GM19395 (cell line): ENCODE results near the gene GRIFIN.

Source experiments
- ATAC-seq: cut with Tn5 transposase; IDR thresholded peaks from one replicate; pipeline ENCODE4 v1.9.1; 2021; ENCODE audit warnings: mild to moderate bottlenecking, moderate library complexity; ENCODE audit not compliant: unreplicated experiment

Gene GRIFIN

DNA sequence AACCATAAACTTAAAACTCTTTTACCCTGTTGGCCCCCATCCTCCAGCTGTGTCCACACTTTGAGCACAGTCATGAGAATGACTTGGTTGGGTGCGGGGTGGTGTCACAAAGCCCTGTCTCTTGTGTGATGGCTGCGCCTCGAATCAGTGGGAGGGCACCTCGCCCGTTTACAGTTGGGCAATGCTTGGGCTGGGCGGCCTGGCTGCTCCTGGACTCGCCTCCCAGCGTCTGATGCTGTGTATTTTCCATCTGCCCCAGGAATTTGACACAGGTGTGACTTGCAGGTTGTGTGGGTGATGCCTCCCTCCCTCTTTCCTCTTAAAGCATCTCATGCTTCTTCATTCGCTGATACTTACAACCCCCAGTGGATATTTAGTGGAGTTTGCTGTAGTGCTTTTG lies 39.1 kb downstream of the GRIFIN start:
- ATAC-seq: no peak

DNA sequence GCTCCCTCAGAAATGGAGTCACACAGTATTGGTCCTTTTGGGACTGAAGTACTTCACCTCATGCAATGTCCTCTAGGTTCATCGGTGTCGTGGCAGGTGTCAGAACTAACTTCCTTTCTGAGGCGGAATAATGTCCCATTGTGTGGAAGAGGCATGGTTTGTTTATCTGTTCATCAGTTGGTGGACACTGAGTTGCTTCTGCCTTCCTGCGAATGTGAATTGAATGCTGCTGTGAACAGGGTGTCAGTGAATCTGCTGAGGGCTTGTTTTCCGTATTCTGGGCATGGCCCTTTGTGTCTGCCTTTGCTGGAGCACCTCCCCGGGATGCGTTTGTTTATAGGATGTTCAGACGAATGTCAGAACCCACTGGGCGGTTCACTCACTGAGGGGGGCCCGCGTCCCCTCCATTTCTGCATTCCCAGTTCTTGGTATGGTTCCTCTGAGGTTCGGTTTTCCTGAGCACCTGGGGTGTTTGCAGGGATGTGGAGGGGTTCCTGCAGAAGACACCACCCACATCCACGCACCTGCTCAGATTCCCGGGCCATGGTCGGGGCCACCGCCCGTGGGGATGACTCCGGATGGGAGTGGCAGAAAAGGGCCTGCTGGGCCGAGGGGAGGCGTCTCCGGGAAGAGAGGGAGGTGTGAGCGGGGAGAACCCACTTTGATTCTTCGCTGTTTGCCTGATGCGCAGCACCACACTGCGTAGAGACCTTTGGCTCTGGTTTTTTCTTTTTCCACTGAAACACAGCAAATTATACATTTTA lies 39.7 kb downstream of the GRIFIN start:
- ATAC-seq: no peak

DNA sequence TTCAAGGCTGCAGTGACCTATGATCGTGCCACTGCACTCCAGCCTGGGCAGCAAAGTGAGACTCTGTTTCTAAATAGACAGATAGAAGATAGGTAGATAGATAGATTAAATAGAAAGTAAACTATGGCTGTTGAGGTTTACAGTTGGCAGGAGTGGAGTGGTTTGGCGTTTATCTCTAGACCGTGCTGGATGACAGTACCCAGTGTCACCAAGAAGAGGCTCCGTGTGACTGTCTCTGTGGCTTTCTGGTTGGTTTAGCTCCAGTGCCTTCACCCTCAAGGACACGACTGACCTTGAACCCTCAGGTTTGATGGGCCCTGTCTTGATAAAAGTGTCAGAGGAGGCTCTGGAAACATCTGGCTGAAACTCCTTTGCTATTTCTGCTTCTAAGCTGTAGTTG lies 41.1 kb downstream of the GRIFIN start:
- no peak for ATAC-seq

DNA sequence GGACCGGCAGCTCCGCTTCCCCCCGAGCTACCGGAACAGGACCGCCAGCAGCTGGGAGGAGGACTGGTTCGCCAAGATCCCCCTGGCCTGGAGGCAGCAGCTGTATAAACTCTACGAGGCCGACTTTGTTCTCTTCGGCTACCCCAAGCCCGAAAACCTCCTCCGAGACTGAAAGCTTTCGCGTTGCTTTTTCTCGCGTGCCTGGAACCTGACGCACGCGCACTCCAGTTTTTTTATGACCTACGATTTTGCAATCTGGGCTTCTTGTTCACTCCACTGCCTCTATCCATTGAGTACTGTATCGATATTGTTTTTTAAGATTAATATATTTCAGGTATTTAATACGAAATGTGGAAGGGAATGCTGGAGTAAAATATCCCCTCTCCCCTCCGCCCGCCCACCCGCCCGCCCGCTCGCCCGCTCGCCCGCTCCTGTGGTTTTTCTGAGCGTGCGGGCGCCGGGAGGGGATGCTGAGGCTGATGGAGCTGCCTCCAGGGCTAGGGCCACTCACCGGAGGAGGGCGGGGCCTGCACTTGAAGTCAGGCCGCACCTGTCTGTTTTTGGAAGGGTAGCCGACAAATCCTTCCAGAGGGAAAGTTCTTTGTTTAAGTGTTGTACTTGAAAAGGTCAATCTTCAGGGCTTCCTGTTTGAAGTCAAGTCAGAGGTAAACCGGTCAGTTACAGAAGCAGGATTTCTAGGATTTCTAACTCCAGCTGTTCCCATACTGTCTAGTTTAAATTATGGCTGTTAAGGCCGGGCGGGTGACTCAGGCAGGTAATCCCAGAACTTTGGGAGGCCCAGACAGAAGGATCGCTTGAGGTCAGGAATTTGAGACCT lies 42.3 kb downstream of the GRIFIN start:
- ATAC-seq: no peak

DNA sequence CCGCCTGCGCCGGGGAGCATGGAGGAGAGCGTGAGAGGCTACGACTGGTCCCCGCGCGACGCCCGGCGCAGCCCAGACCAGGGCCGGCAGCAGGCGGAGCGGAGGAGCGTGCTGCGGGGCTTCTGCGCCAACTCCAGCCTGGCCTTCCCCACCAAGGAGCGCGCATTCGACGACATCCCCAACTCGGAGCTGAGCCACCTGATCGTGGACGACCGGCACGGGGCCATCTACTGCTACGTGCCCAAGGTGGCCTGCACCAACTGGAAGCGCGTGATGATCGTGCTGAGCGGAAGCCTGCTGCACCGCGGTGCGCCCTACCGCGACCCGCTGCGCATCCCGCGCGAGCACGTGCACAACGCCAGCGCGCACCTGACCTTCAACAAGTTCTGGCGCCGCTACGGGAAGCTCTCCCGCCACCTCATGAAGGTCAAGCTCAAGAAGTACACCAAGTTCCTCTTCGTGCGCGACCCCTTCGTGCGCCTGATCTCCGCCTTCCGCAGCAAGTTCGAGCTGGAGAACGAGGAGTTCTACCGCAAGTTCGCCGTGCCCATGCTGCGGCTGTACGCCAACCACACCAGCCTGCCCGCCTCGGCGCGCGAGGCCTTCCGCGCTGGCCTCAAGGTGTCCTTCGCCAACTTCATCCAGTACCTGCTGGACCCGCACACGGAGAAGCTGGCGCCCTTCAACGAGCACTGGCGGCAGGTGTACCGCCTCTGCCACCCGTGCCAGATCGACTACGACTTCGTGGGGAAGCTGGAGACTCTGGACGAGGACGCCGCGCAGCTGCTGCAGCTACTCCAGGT lies 43.1 kb downstream of the GRIFIN start:
- no peak for ATAC-seq

DNA sequence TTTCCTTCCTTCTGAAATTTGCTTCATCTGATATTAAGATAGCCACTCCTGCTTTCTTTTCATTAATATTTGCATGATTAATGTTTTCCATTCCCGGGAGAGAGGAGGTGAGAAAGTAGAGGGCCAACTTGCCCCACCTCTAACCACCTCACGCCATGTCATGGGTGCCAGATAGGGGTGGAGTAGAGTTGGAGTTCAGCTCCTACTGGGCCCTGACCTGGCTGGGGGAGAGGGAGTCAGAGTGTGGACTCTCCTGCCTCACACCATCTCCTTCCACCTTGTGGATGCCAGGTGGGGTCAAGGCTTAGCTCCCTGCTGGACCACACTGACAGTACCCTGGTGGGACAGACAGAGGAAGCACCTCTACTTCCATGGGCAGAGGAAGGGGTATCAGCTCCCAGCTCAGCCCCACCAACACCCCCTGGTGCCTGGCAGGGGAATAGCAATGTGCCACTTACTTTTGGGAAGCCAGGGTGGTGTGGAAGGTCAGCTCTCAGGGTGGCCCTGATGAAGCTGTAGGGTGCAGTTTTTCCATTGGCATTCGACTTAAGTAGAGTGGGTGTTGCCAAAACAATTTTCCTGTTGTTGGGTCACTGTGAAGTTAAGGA lies 44.8 kb downstream of the GRIFIN start:
- ATAC-seq: no peak

DNA sequence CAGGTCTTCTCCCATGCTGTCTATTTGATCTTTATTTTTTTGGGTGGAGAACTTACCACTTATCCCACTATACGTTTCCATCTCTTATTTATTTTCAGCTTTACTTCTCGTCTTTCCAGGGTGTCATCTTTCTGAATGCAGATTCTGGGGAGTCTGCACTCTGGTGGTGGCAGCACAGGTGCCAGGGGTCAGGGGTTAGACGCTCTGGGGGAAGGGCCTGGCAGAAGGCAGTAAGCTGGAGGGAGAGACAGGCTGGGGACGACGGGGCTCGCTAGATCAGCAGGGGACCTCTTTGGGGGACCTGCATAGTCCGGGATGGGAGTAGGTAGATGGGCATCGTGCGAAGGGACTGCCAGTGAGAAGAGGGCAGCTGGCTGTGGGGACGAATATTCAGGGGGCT lies 50.4 kb downstream of the GRIFIN start:
- no peak for ATAC-seq
